OCI-LY3 (cell line): ENCODE results near the gene TMEM86B.
"Not testable (repeated sequence)": the region's sequence is repeated elsewhere in the genome, so short reads cannot be mapped to it uniquely, and the experiment has no call there.

ENCODE experiments used
- H2AFZ ChIP-seq: fragments of 200-600, 300-600 bp; shearing (Covaris generic); 2 replicates; pipeline ENCODE4 v1.6.0; 2014; ENCODE audit warnings: antibody characterized with exemption, low read depth, low read length
- H3K27ac ChIP-seq: fragments of 200-600, 300-600 bp; sonication (generic); 2 replicates; pipeline ENCODE4 v1.5.1; 2014; ENCODE audit warnings: mild to moderate bottlenecking, low read length, moderate library complexity, mixed read lengths
- H3K27me3 ChIP-seq: fragments of 200-600, 300-600 bp; sonication (generic); 2 replicates; pipeline ENCODE4 v1.6.1; 2014; ENCODE audit warnings: low read depth, low read length, mixed read lengths
- H3K36me3 ChIP-seq: fragments of 200-600, 300-600 bp; sonication (generic); replicated peaks from 2 replicates; pipeline ENCODE3; 2014; ENCODE audit warnings: low read depth, low read length, mixed read lengths
- H3K4me1 ChIP-seq: fragments of 300-600, 200-600 bp; sonication (generic); 2 replicates; pipeline ENCODE4 v1.6.1; 2014; ENCODE audit warnings: low read length, mixed read lengths
- H3K4me2 ChIP-seq: fragments of 200-600, 300-600 bp; sonication (generic); 2 replicates; pipeline ENCODE4 v1.6.1; 2014; ENCODE audit warnings: low read length, mixed read lengths
- H3K4me3 ChIP-seq: fragments of 300-600, 200-600 bp; sonication (generic); 2 replicates; pipeline ENCODE4 v1.5.1; 2014; ENCODE audit warnings: antibody characterized with exemption, mild to moderate bottlenecking, low read length, moderate library complexity
- H3K79me2 ChIP-seq: fragments of 300-600, 200-600 bp; shearing (Covaris generic); 2 replicates; pipeline ENCODE4 v1.6.1; 2014; ENCODE audit warnings: mild to moderate bottlenecking, low read length, mixed read lengths
- H3K9ac ChIP-seq: fragments of 300-600, 200-600 bp; shearing (Covaris generic); 2 replicates; pipeline ENCODE4 v1.6.0; 2014; ENCODE audit warnings: mild to moderate bottlenecking, low read length, moderate library complexity
- H3K9me3 ChIP-seq: fragments of 200-600, 300-600 bp; shearing (Covaris generic); 2 replicates; pipeline ENCODE4 v1.6.1; 2014; ENCODE audit warnings: low read length, mixed read lengths; ENCODE audit not compliant: insufficient read depth
- H4K20me1 ChIP-seq: fragments of 200-600, 300-600 bp; sonication (generic); 2 replicates; pipeline ENCODE4 v1.6.1; 2016; ENCODE audit warnings: low read length, mixed read lengths; ENCODE audit not compliant: insufficient read depth
- EZH2phosphoT487 ChIP-seq: fragments of 200-600 bp; shearing (Covaris generic); IDR thresholded peaks from 2 replicates; pipeline ENCODE4 v1.6.1; 2018; ENCODE audit warnings: antibody characterized with exemption, mixed run types, low read depth
- TF ChIP-seq, protein P1 (sequence below): fragments of 200-600, 300-600 bp; sonication (generic); IDR thresholded peaks from 2 replicates; pipeline ENCODE4 v1.5.1; 2014; ENCODE audit warnings: antibody characterized with exemption, low read length, low read depth

TMEM86B gene

DNA sequence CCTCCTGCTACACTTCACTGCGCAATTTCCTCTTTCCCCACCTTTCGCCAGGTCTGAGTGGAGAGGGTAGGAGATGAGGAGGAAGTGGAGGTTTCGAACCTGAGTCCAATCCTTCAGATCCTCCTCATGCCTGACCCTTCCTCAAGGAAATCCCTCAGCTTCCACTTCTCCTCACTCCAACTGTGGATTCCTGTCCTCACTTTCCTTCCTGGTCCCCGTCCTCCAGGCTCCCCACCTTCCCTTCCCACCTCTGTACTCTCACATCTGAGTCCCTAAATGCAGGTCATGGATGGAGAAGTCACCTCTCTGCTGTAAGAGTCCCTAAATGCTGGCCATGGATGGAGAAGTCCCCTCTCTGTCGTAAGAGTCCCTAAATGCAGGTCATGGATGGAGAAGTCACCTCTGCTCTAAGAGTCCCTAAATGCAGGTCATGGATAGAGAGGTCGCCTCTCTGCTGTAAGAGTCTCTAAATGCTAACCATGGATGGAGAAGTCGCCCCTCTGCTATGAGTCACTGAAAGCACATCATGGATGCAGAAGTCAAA is 3.1 kb downstream of the TMEM86B start:
- Histone ChIP-seq H3K36me3 (peaks cover 71% of the 10 kb centered on the region), H3K9ac (no peak overlapping the region), H3K4me2 (no peak overlapping the region), H3K4me3 (no peak overlapping the region), H3K27me3 (no peaks in the 10 kb centered on the region), H4K20me1 (no peaks in the 10 kb centered on the region), H3K9me3 (no peaks in the 10 kb centered on the region), H2AFZ (no peak overlapping the region), H3K27ac (no peak overlapping the region), H3K4me1 (no peaks in the 10 kb centered on the region), H3K79me2 (no peaks in the 10 kb centered on the region)
- TF ChIP-seq EZH2phosphoT487, result no peak
- TF ChIP-seq, protein P1, sequence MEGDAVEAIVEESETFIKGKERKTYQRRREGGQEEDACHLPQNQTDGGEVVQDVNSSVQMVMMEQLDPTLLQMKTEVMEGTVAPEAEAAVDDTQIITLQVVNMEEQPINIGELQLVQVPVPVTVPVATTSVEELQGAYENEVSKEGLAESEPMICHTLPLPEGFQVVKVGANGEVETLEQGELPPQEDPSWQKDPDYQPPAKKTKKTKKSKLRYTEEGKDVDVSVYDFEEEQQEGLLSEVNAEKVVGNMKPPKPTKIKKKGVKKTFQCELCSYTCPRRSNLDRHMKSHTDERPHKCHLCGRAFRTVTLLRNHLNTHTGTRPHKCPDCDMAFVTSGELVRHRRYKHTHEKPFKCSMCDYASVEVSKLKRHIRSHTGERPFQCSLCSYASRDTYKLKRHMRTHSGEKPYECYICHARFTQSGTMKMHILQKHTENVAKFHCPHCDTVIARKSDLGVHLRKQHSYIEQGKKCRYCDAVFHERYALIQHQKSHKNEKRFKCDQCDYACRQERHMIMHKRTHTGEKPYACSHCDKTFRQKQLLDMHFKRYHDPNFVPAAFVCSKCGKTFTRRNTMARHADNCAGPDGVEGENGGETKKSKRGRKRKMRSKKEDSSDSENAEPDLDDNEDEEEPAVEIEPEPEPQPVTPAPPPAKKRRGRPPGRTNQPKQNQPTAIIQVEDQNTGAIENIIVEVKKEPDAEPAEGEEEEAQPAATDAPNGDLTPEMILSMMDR, result no peak

GRCh38 chr19:55224679-55225414 is 3.7 kb downstream of the TMEM86B start:
- not testable (repeated sequence) for H3K9me3 ChIP-seq, H3K27ac ChIP-seq, H3K9ac ChIP-seq, H3K4me3 ChIP-seq, H4K20me1 ChIP-seq, H3K79me2 ChIP-seq, H3K27me3 ChIP-seq, H2AFZ ChIP-seq, H3K4me1 ChIP-seq, H3K4me2 ChIP-seq
- H3K36me3 ChIP-seq, result peaks cover 76% of the 10 kb centered on the region

- peaks cover 69% of the 10 kb centered on the region for H3K36me3 ChIP-seq
- H3K9ac ChIP-seq, result no peak overlapping the region
- H3K4me3 ChIP-seq, result no peak overlapping the region
- H3K27ac ChIP-seq, result no peak overlapping the region
- no peaks in the 10 kb centered on the region for H3K79me2 ChIP-seq
- H3K27me3 ChIP-seq, result no peaks in the 10 kb centered on the region
- H3K4me2 ChIP-seq, result no peak overlapping the region
- H3K9me3 ChIP-seq, result no peaks in the 10 kb centered on the region
- TF ChIP-seq EZH2phosphoT487, result no peak
- TF ChIP-seq, protein P1, result no peak
- no peak overlapping the region for H2AFZ ChIP-seq
- no peaks in the 10 kb centered on the region for H3K4me1 ChIP-seq
- no peaks in the 10 kb centered on the region for H4K20me1 ChIP-seq
These were observed 4.4 kb downstream of the TMEM86B start for GRCh38 chr19:55224038-55224665.

DNA sequence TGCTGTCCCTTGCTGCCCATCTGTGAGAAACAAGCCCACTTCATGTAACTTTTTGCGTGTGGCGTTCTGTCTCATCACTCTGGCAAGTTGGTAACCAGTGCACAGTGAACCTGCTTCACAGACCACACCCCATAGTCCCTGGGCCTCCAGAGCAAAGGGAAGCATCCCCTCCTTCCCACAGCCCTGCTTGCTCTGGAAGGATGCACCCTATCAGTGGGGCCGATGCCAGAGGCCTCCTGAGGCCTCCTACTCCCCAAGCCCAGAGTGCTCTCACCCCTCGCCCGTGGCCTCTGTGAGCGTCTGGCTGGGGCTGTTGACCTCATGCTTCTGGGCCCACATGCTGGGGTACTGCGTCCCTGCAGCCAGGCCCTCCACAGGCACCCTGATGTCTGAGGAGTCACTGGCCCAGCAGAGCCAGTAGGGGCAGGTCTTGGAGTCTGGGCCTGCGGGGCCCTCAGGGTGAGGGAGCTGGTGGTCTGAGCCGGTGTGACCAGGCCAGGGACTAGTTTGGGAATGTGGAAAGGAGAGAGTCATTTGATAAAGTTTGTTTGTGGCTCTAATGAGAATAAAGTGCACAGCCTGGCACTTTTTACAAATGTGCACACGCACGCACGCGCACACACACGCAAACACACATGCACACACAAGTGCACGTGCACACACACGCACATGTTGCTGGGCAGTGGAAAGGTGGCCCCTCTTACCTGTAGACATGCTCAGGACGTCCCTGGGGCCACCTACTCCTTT is 5.1 kb downstream of the TMEM86B start:
- Histone ChIP-seq H3K9ac (no peak overlapping the region), H2AFZ (no peak overlapping the region), H3K79me2 (no peaks in the 10 kb centered on the region), H3K27me3 (no peaks in the 10 kb centered on the region), H3K4me3 (no peak overlapping the region), H3K9me3 (no peaks in the 10 kb centered on the region), H4K20me1 (no peaks in the 10 kb centered on the region), H3K4me1 (no peaks in the 10 kb centered on the region), H3K4me2 (no peak overlapping the region), H3K36me3 (peaks cover 63% of the 10 kb centered on the region), H3K27ac (no peak overlapping the region)
- no peak for TF ChIP-seq EZH2phosphoT487
- TF ChIP-seq, protein P1, result no peak
